Muscle layer of colon (tissue), 2 donors: Measurements from ENCODE around the gene USB1.

Experiments
- H3K27ac ChIP-seq: one replicate; pipeline ENCODE4 v1.7.0; 2013; ENCODE audit warnings: low read depth, mild to moderate bottlenecking, low read length, moderate library complexity
- H3K27me3 ChIP-seq, 2 donors: one replicate each; pipeline ENCODE4 v1.7.0; 2013; ENCODE audit warnings: low read length in 2 of 2, mild to moderate bottlenecking in 2 of 2; ENCODE audit not compliant: insufficient read depth in 2 of 2, control insufficient read depth in 1 of 2
- H3K36me3 ChIP-seq: one replicate; pipeline ENCODE4 v1.7.0; 2013; ENCODE audit warnings: mild to moderate bottlenecking, low read length; ENCODE audit not compliant: insufficient read depth
- H3K4me1 ChIP-seq: one replicate; pipeline ENCODE4 v1.7.0; 2013; ENCODE audit warnings: mild to moderate bottlenecking, low read length; ENCODE audit not compliant: insufficient read depth
- H3K4me3 ChIP-seq, 2 donors: one replicate each; pipeline ENCODE4 v1.7.0; 2013; ENCODE audit warnings: low read length in 2 of 2, low read depth in 1 of 2, mild to moderate bottlenecking in 1 of 2, moderate library complexity in 1 of 2
- H3K9ac ChIP-seq: one replicate; pipeline ENCODE4 v1.7.0; 2013; ENCODE audit warnings: low read length
- H3K9me3 ChIP-seq: one replicate; pipeline ENCODE4 v1.7.0; 2013; ENCODE audit warnings: mild to moderate bottlenecking, low read length
- donor health status: abdominal sarcoma.
- donor health status: Adenocarcinoma of cecum.

The USB1 gene

DNA sequence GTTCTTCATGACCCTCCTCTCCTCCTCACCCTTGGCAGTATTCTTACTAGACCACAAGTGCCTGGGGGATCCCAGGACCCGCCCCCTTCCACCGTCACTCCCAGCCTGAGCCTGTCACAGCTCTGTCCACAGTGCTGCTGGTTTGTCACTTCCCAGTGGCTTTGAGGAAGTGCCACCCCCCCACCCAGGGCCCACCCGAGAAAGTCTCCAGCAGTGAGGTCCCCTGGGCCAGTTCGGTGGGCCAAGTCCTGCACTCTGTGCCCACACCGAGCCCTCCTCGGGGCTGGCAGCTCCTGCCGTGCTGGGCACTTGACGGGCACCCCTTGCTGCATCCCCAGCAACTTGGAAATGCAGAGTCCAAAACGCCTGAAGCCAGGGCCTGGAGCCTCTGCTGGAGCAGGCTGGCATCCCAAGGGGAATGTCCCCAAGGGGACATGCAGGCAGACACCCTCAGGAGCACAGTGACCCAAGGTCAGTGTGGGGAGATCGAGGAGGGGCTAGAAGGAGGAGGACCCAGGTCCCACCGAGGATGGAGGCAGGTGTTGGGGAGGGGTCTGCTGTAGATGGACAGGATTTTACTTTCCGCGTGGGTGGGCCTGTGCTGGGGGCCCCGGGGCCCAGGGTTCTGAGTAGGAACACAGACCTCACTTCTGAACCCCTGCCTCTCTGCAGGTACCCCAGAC, 39.9 kb downstream of the USB1 start:
- no peaks in the 10 kb centered on the region for H3K9me3 ChIP-seq
- H3K4me3 ChIP-seq: no peak overlapping the region
- peaks cover 7% of the 10 kb centered on the region for H3K36me3 ChIP-seq
- H3K27ac ChIP-seq: no peak overlapping the region
- no peak overlapping the region for H3K9ac ChIP-seq
- no peaks in the 10 kb centered on the region for H3K27me3 ChIP-seq
- H3K4me1 ChIP-seq: no peaks in the 10 kb centered on the region

DNA sequence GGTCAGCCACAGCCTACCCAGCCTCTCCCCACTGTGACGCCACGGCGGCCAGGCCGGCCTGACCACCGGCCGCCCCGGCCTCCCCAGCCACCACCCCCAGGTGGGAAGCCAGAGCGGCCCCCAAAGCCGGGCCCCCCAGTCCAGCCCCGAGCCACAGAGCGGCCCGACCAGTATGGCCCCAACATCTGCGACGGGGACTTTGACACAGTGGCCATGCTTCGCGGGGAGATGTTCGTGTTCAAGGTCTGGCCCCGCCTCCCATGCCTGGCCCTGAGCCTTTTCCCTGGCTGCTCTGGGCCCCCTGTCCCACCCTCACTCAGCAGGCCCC, 40.4 kb downstream of the USB1 start:
- Histone ChIP-seq H3K36me3 (peaks cover 7% of the 10 kb centered on the region), H3K9ac (no peak overlapping the region), H3K4me1 (no peaks in the 10 kb centered on the region), H3K27ac (no peak overlapping the region), H3K27me3 (no peaks in the 10 kb centered on the region), H3K9me3 (no peaks in the 10 kb centered on the region), H3K4me3 (no peak overlapping the region)

DNA sequence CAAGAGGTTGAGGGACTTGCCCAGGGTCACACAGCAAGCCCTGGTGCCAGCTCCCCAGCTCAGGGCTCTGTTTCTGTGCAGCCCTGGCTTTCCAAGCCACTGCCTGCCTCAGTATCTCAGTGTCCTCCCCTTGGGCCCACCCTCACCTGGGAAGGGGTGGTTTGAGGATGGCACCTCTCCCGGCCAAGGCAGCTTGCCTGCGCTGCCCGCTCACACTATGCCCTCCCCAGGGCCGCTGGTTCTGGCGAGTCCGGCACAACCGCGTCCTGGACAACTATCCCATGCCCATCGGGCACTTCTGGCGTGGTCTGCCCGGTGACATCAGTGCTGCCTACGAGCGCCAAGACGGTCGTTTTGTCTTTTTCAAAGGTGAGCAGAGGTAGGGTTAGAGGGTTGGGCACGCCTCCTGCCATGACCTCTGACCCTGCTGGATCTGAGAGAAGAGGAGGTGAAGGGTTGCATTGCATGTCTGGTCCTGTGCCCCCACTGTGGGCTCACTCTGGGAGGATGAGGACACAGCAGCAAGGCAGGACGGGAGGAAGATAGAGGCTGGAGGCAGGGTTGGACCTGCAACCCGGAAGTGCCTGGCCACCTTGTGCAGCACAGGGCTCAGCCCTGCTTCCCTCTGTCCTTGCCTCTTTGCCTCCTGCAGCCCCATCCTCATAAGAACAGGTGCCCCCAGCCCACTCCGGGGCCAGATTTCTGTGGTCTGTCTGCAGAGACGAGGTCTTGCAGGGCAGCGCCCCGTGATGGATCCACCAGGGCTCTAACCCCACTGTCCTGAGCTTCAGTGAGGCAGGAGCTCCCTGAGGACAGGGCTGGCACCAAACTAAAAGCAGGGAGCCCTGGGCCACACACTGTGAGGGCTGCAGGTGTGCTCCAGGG, 41.0 kb downstream of the USB1 start:
- Histone ChIP-seq H3K9ac (no peak overlapping the region), H3K4me3 (no peak overlapping the region), H3K27me3 (no peaks in the 10 kb centered on the region), H3K27ac (no peak overlapping the region), H3K9me3 (no peaks in the 10 kb centered on the region), H3K36me3 (peaks cover 7% of the 10 kb centered on the region), H3K4me1 (no peaks in the 10 kb centered on the region)

DNA sequence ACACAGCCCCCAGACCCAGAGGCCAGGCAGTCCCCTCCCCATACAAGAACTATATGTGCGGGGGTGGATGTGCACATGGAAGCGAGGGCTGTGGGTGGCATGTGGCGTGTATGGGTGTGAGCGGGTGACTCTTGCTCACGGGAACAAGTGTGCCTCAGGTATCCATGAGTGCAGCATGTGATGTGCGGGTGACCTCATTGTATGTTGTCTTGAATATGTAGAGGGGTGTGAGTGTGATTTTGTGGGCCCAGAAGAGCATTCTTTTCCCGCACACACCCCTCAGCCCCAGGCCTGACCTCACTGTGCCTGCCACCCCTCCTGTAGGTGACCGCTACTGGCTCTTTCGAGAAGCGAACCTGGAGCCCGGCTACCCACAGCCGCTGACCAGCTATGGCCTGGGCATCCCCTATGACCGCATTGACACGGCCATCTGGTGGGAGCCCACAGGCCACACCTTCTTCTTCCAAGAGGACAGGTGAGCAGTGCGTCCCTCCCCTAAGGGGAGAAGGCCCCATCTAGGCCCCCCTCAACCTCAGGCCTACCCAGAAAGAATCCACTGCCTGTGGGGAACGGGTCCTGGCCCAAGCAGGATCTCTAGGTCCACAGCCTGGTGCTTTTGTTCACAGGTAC, 41.8 kb downstream of the USB1 start:
- Histone ChIP-seq H3K4me1 (no peaks in the 10 kb centered on the region), H3K27me3 (no peaks in the 10 kb centered on the region), H3K4me3 (no peak overlapping the region), H3K9ac (no peak overlapping the region), H3K36me3 (peaks cover 7% of the 10 kb centered on the region), H3K27ac (no peak overlapping the region), H3K9me3 (no peaks in the 10 kb centered on the region)

DNA sequence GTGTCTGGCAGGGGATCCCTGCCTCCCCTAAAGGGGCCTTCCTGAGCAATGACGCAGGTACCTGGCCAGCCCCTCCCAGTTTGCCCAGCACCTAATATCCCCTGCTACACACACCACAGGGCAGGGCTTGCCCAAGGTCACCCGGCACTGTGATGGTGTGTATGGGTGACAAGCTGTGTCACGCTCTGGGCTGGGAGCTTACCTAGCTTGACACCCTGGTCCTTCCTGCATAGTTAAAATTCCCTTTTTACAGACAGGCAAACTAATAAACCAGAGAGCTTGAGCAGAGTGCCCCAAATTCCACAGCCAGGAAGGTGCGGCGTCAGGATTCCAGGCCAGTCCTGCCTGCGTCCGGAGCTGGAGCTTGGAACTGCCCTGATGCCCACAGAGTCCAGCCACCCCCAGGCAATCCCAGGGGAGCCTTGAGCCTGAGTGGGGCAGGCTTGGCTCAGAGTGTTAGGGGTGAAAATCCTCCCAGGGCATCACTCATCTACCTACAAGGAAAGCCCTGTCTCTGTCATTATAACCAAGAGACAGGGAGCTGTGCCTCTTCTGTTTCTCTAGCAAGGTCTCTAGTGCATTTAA, 42.5 kb downstream of the USB1 start:
- Histone ChIP-seq H3K36me3 (peaks cover 3% of the 10 kb centered on the region), H3K27ac (no peak overlapping the region), H3K4me3 (no peak overlapping the region), H3K9ac (no peak overlapping the region), H3K9me3 (no peaks in the 10 kb centered on the region), H3K27me3 (no peaks in the 10 kb centered on the region), H3K4me1 (no peaks in the 10 kb centered on the region)

DNA sequence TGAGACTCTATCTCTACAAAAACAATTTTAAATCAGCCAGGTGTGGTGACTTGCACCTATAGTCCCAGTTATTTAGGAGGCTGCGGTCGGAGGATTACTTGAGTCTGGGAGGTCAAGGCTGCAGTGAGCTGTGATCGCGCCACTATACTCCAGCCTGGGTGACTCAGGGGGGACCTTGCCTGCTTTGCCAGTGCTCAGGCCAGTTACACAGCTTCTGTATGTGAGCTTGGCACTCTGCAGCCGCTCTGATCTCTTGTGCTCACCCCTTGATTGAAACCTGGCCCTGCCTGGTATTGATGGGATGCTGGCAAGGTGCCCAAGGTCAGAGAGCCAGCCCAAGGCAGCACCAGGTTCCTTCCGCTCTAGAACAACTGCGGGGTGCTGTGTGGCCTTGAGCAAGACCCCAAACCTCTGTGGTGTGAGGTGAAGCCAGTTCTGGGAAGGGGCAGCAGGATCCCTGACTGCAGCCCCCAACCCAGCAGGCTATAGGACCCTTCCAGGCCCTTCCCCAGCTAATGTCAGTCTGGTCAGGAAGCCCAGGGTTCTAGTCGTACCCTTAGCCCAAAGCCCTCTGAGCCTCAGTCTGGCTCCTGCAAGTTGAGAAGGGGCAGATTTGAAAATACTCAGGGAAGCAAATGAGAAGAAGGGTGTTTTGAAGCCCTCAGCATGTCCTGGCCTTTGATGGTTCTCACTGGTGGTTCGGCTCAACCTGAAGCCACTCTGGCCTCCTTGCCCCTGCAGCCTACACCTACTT, 43.2 kb downstream of the USB1 start:
- no peaks in the 10 kb centered on the region for H3K27me3 ChIP-seq
- H3K9me3 ChIP-seq: no peaks in the 10 kb centered on the region
- H3K36me3 ChIP-seq: no peaks in the 10 kb centered on the region
- no peaks in the 10 kb centered on the region for H3K4me1 ChIP-seq
- H3K9ac ChIP-seq: no peak overlapping the region
- no peak overlapping the region for H3K4me3 ChIP-seq
- no peak overlapping the region for H3K27ac ChIP-seq

DNA sequence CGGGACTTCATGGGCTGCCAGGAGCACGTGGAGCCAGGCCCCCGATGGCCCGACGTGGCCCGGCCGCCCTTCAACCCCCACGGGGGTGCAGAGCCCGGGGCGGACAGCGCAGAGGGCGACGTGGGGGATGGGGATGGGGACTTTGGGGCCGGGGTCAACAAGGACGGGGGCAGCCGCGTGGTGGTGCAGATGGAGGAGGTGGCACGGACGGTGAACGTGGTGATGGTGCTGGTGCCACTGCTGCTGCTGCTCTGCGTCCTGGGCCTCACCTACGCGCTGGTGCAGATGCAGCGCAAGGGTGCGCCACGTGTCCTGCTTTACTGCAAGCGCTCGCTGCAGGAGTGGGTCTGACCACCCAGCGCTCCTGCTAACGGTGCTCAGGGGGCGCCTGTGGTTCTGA, 43.9 kb downstream of the USB1 start:
- no peaks in the 10 kb centered on the region for H3K4me1 ChIP-seq
- H3K27ac ChIP-seq: no peak overlapping the region
- no peaks in the 10 kb centered on the region for H3K9me3 ChIP-seq
- no peaks in the 10 kb centered on the region for H3K27me3 ChIP-seq
- no peak overlapping the region for H3K9ac ChIP-seq
- no peaks in the 10 kb centered on the region for H3K36me3 ChIP-seq
- H3K4me3 ChIP-seq: no peak overlapping the region

DNA sequence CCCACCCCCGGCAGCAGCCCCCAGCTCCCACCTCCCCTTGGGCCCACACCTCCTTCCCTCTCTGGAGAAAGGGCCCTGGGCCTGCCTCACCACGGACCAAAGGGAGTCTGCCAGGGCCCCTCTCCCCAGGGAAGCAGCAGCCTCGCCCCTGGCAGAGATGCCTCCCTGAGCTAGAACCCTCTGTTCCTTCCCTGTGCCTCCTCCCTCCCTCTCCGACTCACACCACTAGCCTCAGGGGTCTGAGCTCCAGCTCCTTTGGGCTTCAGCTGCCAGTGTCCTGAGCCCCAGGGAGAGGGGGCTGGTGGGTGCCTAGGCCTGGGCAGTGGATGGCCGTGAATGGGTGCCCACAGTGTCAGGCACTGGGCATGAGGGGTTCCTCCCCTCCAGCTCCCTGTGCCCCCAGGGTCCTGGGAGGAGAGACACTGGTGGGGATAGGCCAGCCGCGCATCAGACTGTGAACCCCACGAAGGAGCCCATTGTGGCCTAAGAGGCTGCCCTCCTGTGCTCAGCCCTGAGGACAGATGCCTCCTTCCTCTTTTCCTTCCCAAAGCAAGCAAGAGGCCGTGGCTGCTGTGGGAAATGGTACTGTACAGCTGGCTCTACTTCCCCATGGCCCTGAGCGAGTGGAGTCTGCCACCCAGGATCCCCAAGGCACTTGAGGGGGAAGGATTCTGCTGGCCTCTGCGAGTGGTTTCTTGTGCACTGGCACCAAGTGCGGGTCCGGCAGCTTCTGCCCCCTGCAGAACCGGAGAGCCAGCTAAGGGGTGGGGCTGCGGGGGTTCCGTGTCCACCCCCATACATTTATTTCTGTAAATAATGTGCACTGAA, 45.1 kb downstream of the USB1 start:
- Histone ChIP-seq H3K9me3 (no peaks in the 10 kb centered on the region), H3K4me1 (no peaks in the 10 kb centered on the region), H3K27me3 (no peaks in the 10 kb centered on the region), H3K36me3 (no peaks in the 10 kb centered on the region), H3K9ac (no peak overlapping the region), H3K4me3 (no peak overlapping the region), H3K27ac (no peak overlapping the region)

DNA sequence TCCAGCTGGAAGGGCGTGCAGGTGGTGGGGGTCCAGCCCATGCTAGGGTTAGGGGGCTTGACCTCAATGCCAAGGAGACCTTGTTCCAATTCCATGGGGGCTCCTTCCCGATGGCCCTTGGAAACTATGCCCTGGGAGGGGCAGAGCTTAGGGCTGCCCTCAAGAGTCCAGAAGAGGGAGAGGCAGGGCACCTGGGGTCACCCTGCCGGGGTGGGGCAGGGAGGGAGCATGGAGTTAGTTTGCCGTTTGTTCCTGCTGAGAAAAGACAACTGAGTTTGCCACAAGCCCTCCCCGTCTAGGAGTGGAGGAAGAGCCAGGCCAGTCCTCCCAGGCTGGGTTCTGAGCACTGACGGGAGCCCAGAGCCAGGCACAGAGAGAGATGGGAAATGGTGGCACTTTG, 45.7 kb downstream of the USB1 start:
- Histone ChIP-seq H3K4me3 (no peak overlapping the region), H3K36me3 (no peaks in the 10 kb centered on the region), H3K9ac (no peak overlapping the region), H3K27ac (no peak overlapping the region), H3K4me1 (no peaks in the 10 kb centered on the region), H3K9me3 (no peaks in the 10 kb centered on the region), H3K27me3 (no peaks in the 10 kb centered on the region)

DNA sequence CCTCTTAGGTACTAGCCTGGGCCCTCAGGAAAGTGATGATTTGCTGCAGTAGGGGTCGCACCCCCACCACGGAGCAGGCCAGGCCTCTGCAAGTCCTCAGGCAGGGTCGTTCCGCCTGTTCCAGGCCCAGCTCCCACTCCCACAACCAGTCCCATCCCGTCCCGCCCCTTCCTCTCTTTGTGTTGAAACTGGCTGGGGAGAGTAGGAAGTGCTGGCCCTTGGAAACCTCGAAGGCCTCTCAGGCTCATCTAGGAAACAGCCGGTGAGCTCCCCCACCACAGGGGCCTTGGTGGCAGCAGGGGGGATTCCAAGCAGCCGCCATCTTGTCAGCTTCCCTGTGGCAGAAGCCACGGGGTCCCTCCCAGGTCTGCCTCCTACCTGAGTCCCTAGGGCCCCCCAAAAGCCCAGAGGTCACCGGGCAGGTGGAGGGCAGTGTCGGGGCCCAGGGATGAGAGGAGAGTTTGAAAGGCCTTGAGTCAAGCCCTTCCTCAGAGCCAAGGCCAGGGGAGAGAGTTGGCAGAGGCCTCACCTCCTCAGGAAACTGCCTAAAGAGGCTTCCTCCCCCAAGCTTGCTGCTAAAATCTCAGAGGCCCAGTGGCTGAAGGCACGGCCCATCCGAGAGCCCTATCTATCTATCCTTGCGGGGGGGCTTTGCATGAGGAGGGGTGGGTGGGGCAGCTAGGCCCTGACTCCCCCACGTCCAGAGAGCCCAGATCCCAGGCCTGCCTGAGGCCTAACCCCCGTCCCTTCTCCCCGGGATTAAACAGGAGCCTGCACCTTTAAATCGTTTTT, 46.5 kb downstream of the USB1 start:
- no peak overlapping the region for H3K9ac ChIP-seq
- no peaks in the 10 kb centered on the region for H3K4me1 ChIP-seq
- H3K36me3 ChIP-seq: no peaks in the 10 kb centered on the region
- H3K27ac ChIP-seq: no peak overlapping the region
- H3K9me3 ChIP-seq: no peaks in the 10 kb centered on the region
- H3K4me3 ChIP-seq: no peak overlapping the region
- H3K27me3 ChIP-seq: no peaks in the 10 kb centered on the region
